OCI-LY7 (cell line): ENCODE measurements around the gene ADRB1. TPM values are rescaled to one million over a fixed set of nuclear protein-coding genes. Genes with fewer than 3 reads are reported as not detected.

Experiments
- BruUV-seq: library from RNA; stranded (reverse); fragments of 400-500 nt; replicated peaks from 2 replicates; lab custom pipeline; 2021; lab: Mats Ljungman, UMichigan
- CTCF ChIA-PET: fragments of 300-600 bp; sonication (Branson Sonifier 250); formaldehyde crosslinking; loops from one replicate; lab custom pipeline; 2022; ENCODE audit warnings: antibody characterized with exemption; ENCODE audit not compliant: unreplicated experiment; lab: Charles Lee
- POLR2A ChIA-PET: fragments of 300-600 bp; sonication (Branson Sonifier 250); formaldehyde crosslinking; loops from one replicate; lab custom pipeline; 2022; ENCODE audit warnings: antibody characterized with exemption; lab: Charles Lee
- DNase-seq: peaks from one replicate; pipeline ENCODE4 v3.0.0-alpha.2; 2015; ENCODE audit warnings: low spot score
- H2AFZ ChIP-seq: fragments of 200-600 bp; sonication (generic), shearing (Covaris generic); 2 replicates; pipeline ENCODE4 v1.6.1; 2014; ENCODE audit warnings: mild to moderate bottlenecking, antibody characterized with exemption, low read length, moderate library complexity
- H3K27ac ChIP-seq: fragments of 200-600 bp; sonication (generic); 2 replicates; pipeline ENCODE4 v1.5.1; 2014; ENCODE audit warnings: mixed run types, low read depth, mild to moderate bottlenecking, moderate library complexity, low read length, inconsistent platforms; ENCODE audit not compliant: poor library complexity, severe bottlenecking
- H3K36me3 ChIP-seq: fragments of 200-600 bp; sonication (generic); 2 replicates; pipeline ENCODE4 v1.6.1; 2014; ENCODE audit warnings: mild to moderate bottlenecking, antibody characterized with exemption, low read length, moderate library complexity, mixed read lengths; ENCODE audit not compliant: insufficient read depth
- H3K4me1 ChIP-seq: fragments of 200-600 bp; sonication (generic); 2 replicates; pipeline ENCODE4 v1.5.1; 2014; ENCODE audit warnings: mild to moderate bottlenecking, low read length; ENCODE audit not compliant: insufficient read depth, poor library complexity, severe bottlenecking
- H3K4me2 ChIP-seq: fragments of 200-600 bp; sonication (generic); 2 replicates; pipeline ENCODE4 v1.6.1; 2014; ENCODE audit warnings: mild to moderate bottlenecking, low read length
- H3K4me3 ChIP-seq: fragments of 200-600 bp; sonication (generic); 2 replicates; pipeline ENCODE4 v1.5.1; 2014; ENCODE audit warnings: mild to moderate bottlenecking, low read depth, low read length; ENCODE audit not compliant: poor library complexity, severe bottlenecking
- H3K79me2 ChIP-seq: fragments of 200-600 bp; sonication (generic); 2 replicates; pipeline ENCODE4 v1.6.1; 2016; ENCODE audit warnings: low read depth, mild to moderate bottlenecking, low read length, moderate library complexity, mixed read lengths; ENCODE audit not compliant: insufficient read depth
- H3K9me2 ChIP-seq: fragments of 200-600 bp; sonication (generic); 2 replicates; pipeline ENCODE4 v1.6.1; 2016; ENCODE audit warnings: mild to moderate bottlenecking, low read length, mixed read lengths; ENCODE audit not compliant: insufficient read depth
- H3K9me3 ChIP-seq: fragments of 200-600 bp; sonication (generic); 2 replicates; pipeline ENCODE4 v1.6.1; 2014; ENCODE audit warnings: mild to moderate bottlenecking, mixed run types, low read length, mixed read lengths
- H4K20me1 ChIP-seq: fragments of 200-600 bp; sonication (generic); 2 replicates; pipeline ENCODE4 v1.6.1; 2014; ENCODE audit warnings: mild to moderate bottlenecking, antibody characterized with exemption, low read length, moderate library complexity, mixed read lengths; ENCODE audit not compliant: insufficient read depth
- EZH2phosphoT487 ChIP-seq: fragments of 200-600 bp; sonication (generic); IDR thresholded peaks from 2 replicates; pipeline ENCODE4 v1.6.1; 2018; ENCODE audit warnings: low read depth, borderline replicate concordance, mild to moderate bottlenecking, mixed run types, antibody characterized with exemption, low read length, moderate library complexity, mixed read lengths
- intact Hi-C: fragments of 100-400 bp; cut with micrococcal nuclease; formaldehyde crosslinking; loops from one replicate; pipeline ENCODE4 v1.10.0; 2022; ENCODE audit not compliant: unreplicated experiment
- total RNA-seq, 2 experiments: library from RNA; depleted of rRNA in 1 of 2; stranded (reverse); fragments of >200 nt in 1 of 2; shearing (Covaris generic) in 1 of 2; gene quantifications; 2 replicates each; pipeline ENCODE4 v1.2.3, GENCODE V29; 2014 to 2022
- TF ChIP-seq, protein P1 (sequence below): fragments of 200-600 bp; sonication (generic); conservative IDR thresholded peaks from 2 replicates; pipeline ENCODE4 v1.5.1; 2014; ENCODE audit warnings: mild to moderate bottlenecking, antibody characterized with exemption, low read length, moderate library complexity, mixed read lengths

Gene ADRB1
- total RNA-seq, 2 experiments from 2014 or later, result 1.3 to 2.0 TPM

- BruUV-seq, result no TSS peak
- H3K9me3 ChIP-seq, result no peaks in the 10 kb centered on the region
- H4K20me1 ChIP-seq, result no peaks in the 10 kb centered on the region
- H3K36me3 ChIP-seq, result no peaks in the 10 kb centered on the region
- intact Hi-C loops, result no loop called here
- H3K9me2 ChIP-seq, result no peaks in the 10 kb centered on the region
- H2AFZ ChIP-seq, result peak overlapping the region; percentile 25; the same call in 1 of the 2 replicates
- no peaks in the 10 kb centered on the region for H3K79me2 ChIP-seq
- TF ChIP-seq, protein P1, sequence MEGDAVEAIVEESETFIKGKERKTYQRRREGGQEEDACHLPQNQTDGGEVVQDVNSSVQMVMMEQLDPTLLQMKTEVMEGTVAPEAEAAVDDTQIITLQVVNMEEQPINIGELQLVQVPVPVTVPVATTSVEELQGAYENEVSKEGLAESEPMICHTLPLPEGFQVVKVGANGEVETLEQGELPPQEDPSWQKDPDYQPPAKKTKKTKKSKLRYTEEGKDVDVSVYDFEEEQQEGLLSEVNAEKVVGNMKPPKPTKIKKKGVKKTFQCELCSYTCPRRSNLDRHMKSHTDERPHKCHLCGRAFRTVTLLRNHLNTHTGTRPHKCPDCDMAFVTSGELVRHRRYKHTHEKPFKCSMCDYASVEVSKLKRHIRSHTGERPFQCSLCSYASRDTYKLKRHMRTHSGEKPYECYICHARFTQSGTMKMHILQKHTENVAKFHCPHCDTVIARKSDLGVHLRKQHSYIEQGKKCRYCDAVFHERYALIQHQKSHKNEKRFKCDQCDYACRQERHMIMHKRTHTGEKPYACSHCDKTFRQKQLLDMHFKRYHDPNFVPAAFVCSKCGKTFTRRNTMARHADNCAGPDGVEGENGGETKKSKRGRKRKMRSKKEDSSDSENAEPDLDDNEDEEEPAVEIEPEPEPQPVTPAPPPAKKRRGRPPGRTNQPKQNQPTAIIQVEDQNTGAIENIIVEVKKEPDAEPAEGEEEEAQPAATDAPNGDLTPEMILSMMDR, result no peak
- TF ChIP-seq EZH2phosphoT487, result no peak
- H3K27ac ChIP-seq, result no peak overlapping the region
- ChIA-PET CTCF (no interaction called here), POLR2A (interaction anchor here (0.6 to 2.4 kb wide), 4 partner anchors 11 to 110 kb away, joined by 3 to 15 read pairs (median 4); no protein-coding TSS in a partner anchor)
- H3K4me3 ChIP-seq, result no peak overlapping the region
- peaks cover 40% of the 10 kb centered on the region for H3K4me1 ChIP-seq
- H3K4me2 ChIP-seq, result no peak overlapping the region
- no peak for DNase-seq
Observed at GRCh38 chr10:114071178-114071577, 27.5 kb downstream of the ADRB1 start.

DNA sequence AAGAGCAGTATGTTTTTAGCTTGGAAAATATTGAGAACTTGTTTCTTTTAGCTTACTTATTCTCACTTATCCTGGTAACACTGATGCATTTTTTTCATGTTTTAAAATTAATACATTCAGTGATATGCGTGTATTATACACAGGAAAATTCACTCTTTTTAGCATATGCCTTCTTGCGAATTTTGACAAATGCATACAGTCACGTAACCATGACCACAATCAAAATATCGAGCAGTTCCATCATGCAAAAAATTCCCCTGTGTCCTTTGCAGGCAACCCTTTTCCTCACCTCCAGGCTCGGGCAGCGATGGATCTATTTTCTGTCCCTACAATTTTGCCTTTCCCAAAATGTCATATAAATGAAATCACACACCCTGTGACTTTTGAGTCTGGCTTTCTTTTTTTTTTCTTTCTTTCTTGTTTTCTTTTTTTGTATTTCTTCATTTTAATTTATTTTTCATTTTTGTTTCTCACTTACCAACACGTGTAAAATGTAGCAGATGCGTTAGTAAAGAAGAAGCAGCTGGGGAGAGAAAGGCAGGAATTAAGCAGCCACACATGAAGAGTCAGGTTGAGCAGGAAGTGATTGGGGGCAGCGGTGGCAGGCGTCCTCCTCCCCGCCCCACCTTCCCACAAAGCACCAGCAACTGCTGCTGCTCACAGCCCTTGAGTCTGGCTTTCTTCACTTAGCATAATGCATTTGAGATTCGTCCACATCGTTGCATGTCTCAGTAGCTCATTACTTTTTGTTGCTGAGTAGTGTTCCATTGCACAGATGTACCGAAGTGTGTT is 29.9 kb downstream of the ADRB1 start:
- H3K4me3 ChIP-seq, result peak overlapping the region; percentile 34
- H3K4me2 ChIP-seq, result peak overlapping the region; percentile 54
- no peak for TF ChIP-seq EZH2phosphoT487
- TF ChIP-seq, protein P1, result no peak
- no peaks in the 10 kb centered on the region for H4K20me1 ChIP-seq
- H3K79me2 ChIP-seq, result no peaks in the 10 kb centered on the region
- H3K27ac ChIP-seq, result no peak overlapping the region
- DNase-seq, result peak; percentile 83
- H2AFZ ChIP-seq, result peak overlapping the region; percentile 97
- H3K4me1 ChIP-seq, result peaks cover 24% of the 10 kb centered on the region
- H3K9me3 ChIP-seq, result no peaks in the 10 kb centered on the region
- intact Hi-C loops, result no loop called here
- ChIA-PET POLR2A (interaction anchor here (0.6 to 4.4 kb wide), 12 partner anchors 9 to 890 kb away, joined by 3 to 15 read pairs (median 4); no protein-coding TSS in a partner anchor), CTCF (interaction anchor here (0.8 to 1.3 kb wide), 2 partner anchors 8 to 9 kb away, joined by 3 to 4 read pairs; no protein-coding TSS in a partner anchor)
- no peaks in the 10 kb centered on the region for H3K9me2 ChIP-seq
- no peaks in the 10 kb centered on the region for H3K36me3 ChIP-seq
- BruUV-seq, result no TSS peak

DNA sequence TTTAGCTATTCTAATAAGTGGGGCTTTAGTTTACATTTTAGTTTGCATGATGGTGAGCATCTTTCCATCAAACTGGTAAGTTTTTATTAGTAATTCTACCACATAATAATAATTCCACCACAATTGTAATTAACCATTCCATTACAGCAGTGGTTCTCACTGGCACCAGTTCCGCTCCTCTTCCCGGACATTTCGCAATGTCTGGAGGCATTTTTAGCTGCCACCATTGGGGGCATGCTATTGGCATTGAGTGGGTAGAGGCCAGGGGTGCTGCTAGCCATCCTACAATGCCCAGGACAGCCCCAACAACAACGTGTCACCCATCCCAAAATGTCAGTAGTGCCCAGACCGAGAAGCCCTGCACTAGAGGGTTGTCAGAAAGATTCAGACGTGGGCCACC is 31.4 kb downstream of the ADRB1 start:
- no TSS peak for BruUV-seq
- no peaks in the 10 kb centered on the region for H3K9me2 ChIP-seq
- TF ChIP-seq EZH2phosphoT487, result no peak
- TF ChIP-seq, protein P1, result no peak
- no peaks in the 10 kb centered on the region for H4K20me1 ChIP-seq
- POLR2A ChIA-PET, result interaction anchor here (1.9 to 4.4 kb wide), 3 partner anchors 10 to 29 kb away, joined by 5 to 15 read pairs (median 6); no protein-coding TSS in a partner anchor
- H3K4me3 ChIP-seq, result no peak overlapping the region
- H3K36me3 ChIP-seq, result no peaks in the 10 kb centered on the region
- H3K79me2 ChIP-seq, result no peaks in the 10 kb centered on the region
- H3K27ac ChIP-seq, result no peak overlapping the region
- H3K4me1 ChIP-seq, result peaks cover 21% of the 10 kb centered on the region
- H3K4me2 ChIP-seq, result no peak overlapping the region
- H2AFZ ChIP-seq, result no peak overlapping the region
- no peaks in the 10 kb centered on the region for H3K9me3 ChIP-seq
- CTCF ChIA-PET, result no interaction called here
- intact Hi-C loops, result no loop called here
- DNase-seq, result no peak
